Neural cell (in vitro differentiated cells): ENCODE results near the gene GOLPH3L. TPM values are rescaled to one million over a fixed set of nuclear protein-coding genes. Genes with fewer than 3 reads are reported as not detected.

Source experiments
- H2AFZ ChIP-seq: fragments of 200-600, 300-800 bp; sonication (generic), shearing (Covaris generic); 2 replicates; pipeline ENCODE4 v1.6.0; 2014; ENCODE audit warnings: low read depth, mild to moderate bottlenecking, antibody characterized with exemption, low read length, moderate library complexity
- H3F3A ChIP-seq: fragments of 200-600 bp; shearing (Covaris generic); 2 replicates; pipeline ENCODE4 v1.6.1; 2016; ENCODE audit warnings: mild to moderate bottlenecking, moderate library complexity, mixed read lengths, antibody characterized with exemption, low read length; ENCODE audit not compliant: insufficient read depth, poor library complexity, severe bottlenecking
- H3K27ac ChIP-seq: fragments of 200-600, 300-800 bp; sonication (generic), shearing (Covaris generic); 2 replicates; pipeline ENCODE4 v1.5.1; 2014; ENCODE audit warnings: mild to moderate bottlenecking, low read length, moderate library complexity
- H3K27me3 ChIP-seq: fragments of 300-800, 200-600 bp; sonication (generic), shearing (Covaris generic); 2 replicates; pipeline ENCODE4 v1.6.0; 2014; ENCODE audit warnings: mild to moderate bottlenecking, low read depth, low read length, moderate library complexity; ENCODE audit not compliant: insufficient read depth
- H3K36me3 ChIP-seq: fragments of 300-800, 200-600 bp; sonication (generic), shearing (Covaris generic); 2 replicates; pipeline ENCODE4 v1.5.1; 2014; ENCODE audit warnings: mild to moderate bottlenecking, antibody characterized with exemption, low read length, moderate library complexity; ENCODE audit not compliant: insufficient read depth
- H3K4me2 ChIP-seq: fragments of 300-800, 200-600 bp; sonication (generic), shearing (Covaris generic); 2 replicates; pipeline ENCODE4 v1.6.0; 2014; ENCODE audit warnings: mild to moderate bottlenecking, low read length
- H3K4me3 ChIP-seq: fragments of 300-800, 200-600 bp; sonication (generic), shearing (Covaris generic); 2 replicates; pipeline ENCODE4 v1.5.1; 2014; ENCODE audit warnings: mild to moderate bottlenecking, low read length, moderate library complexity
- H3K79me2 ChIP-seq: fragments of 200-600 bp; shearing (Covaris generic); replicated peaks from 2 replicates; pipeline ENCODE4 v1.6.0; 2014; ENCODE audit warnings: mild to moderate bottlenecking, low read length, moderate library complexity; ENCODE audit not compliant: insufficient read depth
- H3K9ac ChIP-seq: fragments of 300-800, 200-600 bp; sonication (generic), shearing (Covaris generic); 2 replicates; pipeline ENCODE4 v1.6.1; 2016; ENCODE audit warnings: mild to moderate bottlenecking, low read length, mixed read lengths
- H3K9me2 ChIP-seq: fragments of 200-600 bp; shearing (Covaris generic); 2 replicates; pipeline ENCODE4 v1.6.1; 2016; ENCODE audit warnings: mild to moderate bottlenecking, low read length, mixed read lengths; ENCODE audit not compliant: insufficient read depth
- H3K9me3 ChIP-seq: fragments of 200-600, 300-800 bp; sonication (generic), shearing (Covaris generic); 2 replicates; pipeline ENCODE4 v1.6.1; 2016; ENCODE audit warnings: mild to moderate bottlenecking, mixed run types, low read length, moderate library complexity, mixed read lengths
- H4K20me1 ChIP-seq: fragments of 200-600 bp; shearing (Covaris generic); 2 replicates; pipeline ENCODE4 v1.6.1; 2016; ENCODE audit warnings: mild to moderate bottlenecking, mixed run types; ENCODE audit not compliant: insufficient read depth
- EP300 ChIP-seq: fragments of 450-650 bp; conservative IDR thresholded peaks from 2 replicates; pipeline ENCODE4 v1.6.1; 2014; ENCODE audit warnings: antibody characterized with exemption, mild to moderate bottlenecking, moderate library complexity; ENCODE audit not compliant: poor library complexity, severe bottlenecking
- EZH2 ChIP-seq: fragments of 200-600, 300-800 bp; shearing (Covaris generic), sonication (generic); IDR thresholded peaks from 2 replicates; pipeline ENCODE4 v1.6.1; 2014; ENCODE audit warnings: antibody characterized with exemption, low read length, borderline replicate concordance, mild to moderate bottlenecking; ENCODE audit not compliant: insufficient read depth, poor library complexity, severe bottlenecking
- MXI1 ChIP-seq: fragments of 450-650 bp; conservative IDR thresholded peaks from 2 replicates; pipeline ENCODE4 v1.6.1; 2014; ENCODE audit warnings: antibody characterized with exemption, mild to moderate bottlenecking; ENCODE audit not compliant: poor library complexity, severe bottlenecking
- POLR2AphosphoS5 ChIP-seq: IDR thresholded peaks from 2 replicates; pipeline ENCODE4 v1.6.1; 2012
- RAD21 ChIP-seq: fragments of 450-650 bp; conservative IDR thresholded peaks from 2 replicates; pipeline ENCODE4 v1.6.1; 2014; ENCODE audit warnings: antibody characterized with exemption, mild to moderate bottlenecking, moderate library complexity
- SMC3 ChIP-seq: fragments of 450-650 bp; conservative IDR thresholded peaks from 2 replicates; pipeline ENCODE4 v1.6.1; 2014; ENCODE audit warnings: antibody characterized with exemption, mild to moderate bottlenecking, moderate library complexity; ENCODE audit not compliant: poor library complexity
- TAF1 ChIP-seq: IDR thresholded peaks from 2 replicates; pipeline ENCODE4 v1.6.1; 2012; ENCODE audit warnings: low read depth
- polyA plus RNA-seq: library from polyadenylated mRNA; depleted of rRNA; stranded (reverse); fragments of >200 nt; gene quantifications from 2 replicates; pipeline ENCODE4 v1.2.3, GENCODE V29; 2014
- TF ChIP-seq, protein P1 (sequence below): IDR thresholded peaks from 2 replicates; pipeline ENCODE4 v1.6.1; 2012; ENCODE audit warnings: borderline replicate concordance
- TF ChIP-seq, protein P2 (sequence below): fragments of 450-650 bp; IDR thresholded peaks from 2 replicates; pipeline ENCODE4 v1.5.1; 2014; ENCODE audit warnings: antibody characterized with exemption, mild to moderate bottlenecking, moderate library complexity; ENCODE audit not compliant: poor library complexity, severe bottlenecking

GOLPH3L gene
- polyA plus RNA-seq, 1 donor from 2014 or later: 7.0 TPM

DNA sequence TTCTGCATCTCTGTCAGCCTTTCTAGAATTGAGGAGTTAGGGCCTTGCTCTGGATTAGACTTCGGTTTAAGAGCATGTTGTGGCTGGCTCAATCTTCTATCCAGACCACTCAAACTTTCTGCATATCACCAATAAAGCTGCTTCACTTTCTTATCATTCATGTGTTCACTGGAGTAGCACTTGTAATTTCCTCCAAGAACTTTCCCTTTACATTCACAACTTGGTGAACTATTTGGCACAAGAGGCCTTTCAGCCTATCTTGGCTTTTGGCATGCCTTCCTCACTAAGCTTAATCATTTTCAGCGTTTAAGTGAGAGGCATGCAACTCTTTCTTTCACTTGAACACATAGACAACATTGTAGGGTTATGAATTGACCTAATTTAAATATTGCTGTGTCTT, 27.4 kb upstream of the GOLPH3L start:
- Histone ChIP-seq H3K27ac (no peak overlapping the region), H3K9ac (no peak overlapping the region), H3K4me2 (no peak overlapping the region), H4K20me1 (no peaks in the 10 kb centered on the region), H3K27me3 (no peaks in the 10 kb centered on the region), H3K36me3 (no peaks in the 10 kb centered on the region), H3F3A (no peaks in the 10 kb centered on the region), H3K79me2 (no peaks in the 10 kb centered on the region), H2AFZ (no peak overlapping the region), H3K9me2 (no peaks in the 10 kb centered on the region), H3K4me3 (no peak overlapping the region), H3K9me3 (no peaks in the 10 kb centered on the region)
- TF ChIP-seq, protein P1, sequence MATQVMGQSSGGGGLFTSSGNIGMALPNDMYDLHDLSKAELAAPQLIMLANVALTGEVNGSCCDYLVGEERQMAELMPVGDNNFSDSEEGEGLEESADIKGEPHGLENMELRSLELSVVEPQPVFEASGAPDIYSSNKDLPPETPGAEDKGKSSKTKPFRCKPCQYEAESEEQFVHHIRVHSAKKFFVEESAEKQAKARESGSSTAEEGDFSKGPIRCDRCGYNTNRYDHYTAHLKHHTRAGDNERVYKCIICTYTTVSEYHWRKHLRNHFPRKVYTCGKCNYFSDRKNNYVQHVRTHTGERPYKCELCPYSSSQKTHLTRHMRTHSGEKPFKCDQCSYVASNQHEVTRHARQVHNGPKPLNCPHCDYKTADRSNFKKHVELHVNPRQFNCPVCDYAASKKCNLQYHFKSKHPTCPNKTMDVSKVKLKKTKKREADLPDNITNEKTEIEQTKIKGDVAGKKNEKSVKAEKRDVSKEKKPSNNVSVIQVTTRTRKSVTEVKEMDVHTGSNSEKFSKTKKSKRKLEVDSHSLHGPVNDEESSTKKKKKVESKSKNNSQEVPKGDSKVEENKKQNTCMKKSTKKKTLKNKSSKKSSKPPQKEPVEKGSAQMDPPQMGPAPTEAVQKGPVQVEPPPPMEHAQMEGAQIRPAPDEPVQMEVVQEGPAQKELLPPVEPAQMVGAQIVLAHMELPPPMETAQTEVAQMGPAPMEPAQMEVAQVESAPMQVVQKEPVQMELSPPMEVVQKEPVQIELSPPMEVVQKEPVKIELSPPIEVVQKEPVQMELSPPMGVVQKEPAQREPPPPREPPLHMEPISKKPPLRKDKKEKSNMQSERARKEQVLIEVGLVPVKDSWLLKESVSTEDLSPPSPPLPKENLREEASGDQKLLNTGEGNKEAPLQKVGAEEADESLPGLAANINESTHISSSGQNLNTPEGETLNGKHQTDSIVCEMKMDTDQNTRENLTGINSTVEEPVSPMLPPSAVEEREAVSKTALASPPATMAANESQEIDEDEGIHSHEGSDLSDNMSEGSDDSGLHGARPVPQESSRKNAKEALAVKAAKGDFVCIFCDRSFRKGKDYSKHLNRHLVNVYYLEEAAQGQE: no peak
- TF ChIP-seq MXI1 (no peak), RAD21 (no peak), SMC3 (no peak), EP300 (no peak), EZH2 (no peak), TAF1 (no peak), POLR2AphosphoS5 (no peak)
- TF ChIP-seq, protein P2, sequence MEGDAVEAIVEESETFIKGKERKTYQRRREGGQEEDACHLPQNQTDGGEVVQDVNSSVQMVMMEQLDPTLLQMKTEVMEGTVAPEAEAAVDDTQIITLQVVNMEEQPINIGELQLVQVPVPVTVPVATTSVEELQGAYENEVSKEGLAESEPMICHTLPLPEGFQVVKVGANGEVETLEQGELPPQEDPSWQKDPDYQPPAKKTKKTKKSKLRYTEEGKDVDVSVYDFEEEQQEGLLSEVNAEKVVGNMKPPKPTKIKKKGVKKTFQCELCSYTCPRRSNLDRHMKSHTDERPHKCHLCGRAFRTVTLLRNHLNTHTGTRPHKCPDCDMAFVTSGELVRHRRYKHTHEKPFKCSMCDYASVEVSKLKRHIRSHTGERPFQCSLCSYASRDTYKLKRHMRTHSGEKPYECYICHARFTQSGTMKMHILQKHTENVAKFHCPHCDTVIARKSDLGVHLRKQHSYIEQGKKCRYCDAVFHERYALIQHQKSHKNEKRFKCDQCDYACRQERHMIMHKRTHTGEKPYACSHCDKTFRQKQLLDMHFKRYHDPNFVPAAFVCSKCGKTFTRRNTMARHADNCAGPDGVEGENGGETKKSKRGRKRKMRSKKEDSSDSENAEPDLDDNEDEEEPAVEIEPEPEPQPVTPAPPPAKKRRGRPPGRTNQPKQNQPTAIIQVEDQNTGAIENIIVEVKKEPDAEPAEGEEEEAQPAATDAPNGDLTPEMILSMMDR: no peak

DNA sequence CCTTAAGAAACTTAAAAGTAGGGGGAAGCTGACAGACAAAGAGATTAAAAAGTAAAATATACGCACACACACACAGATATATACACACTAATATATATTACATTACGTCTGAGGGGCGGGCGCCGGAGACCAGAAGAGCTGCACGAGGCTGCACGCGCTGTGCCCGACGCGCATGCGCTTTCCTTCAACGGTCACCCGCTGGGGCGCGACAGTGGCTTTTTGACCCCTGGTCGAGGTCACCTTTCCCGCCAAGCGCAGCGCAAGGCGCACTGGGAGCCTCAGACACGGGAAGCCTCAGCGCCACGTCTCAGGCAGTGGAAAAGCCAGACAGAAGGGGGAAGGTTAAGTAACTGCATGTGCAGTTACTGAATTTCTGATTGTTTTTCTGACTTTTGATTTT, 23.7 kb upstream of the GOLPH3L start, which contains the start of gene HORMAD1:
HORMAD1 (minus strand) TSS at position 193 of the 400 bp plus-strand sequence. CDS start 1,390 bp downstream, outside the sequence.
- Histone ChIP-seq H3K4me3 (no peak within 1 kb of the TSS), H3K36me3 (no peaks in the 10 kb centered on the region), H4K20me1 (no peaks in the 10 kb centered on the region), H3K27ac (no peak within 1 kb of the TSS), H3F3A (no peaks in the 10 kb centered on the region), H3K9me2 (no peaks in the 10 kb centered on the region), H3K9me3 (no peaks in the 10 kb centered on the region), H3K9ac (no peak within 1 kb of the TSS), H3K79me2 (no peaks in the 10 kb centered on the region), H3K27me3 (no peaks in the 10 kb centered on the region), H2AFZ (no peak within 1 kb of the TSS), H3K4me2 (no peak within 1 kb of the TSS)
- TF ChIP-seq, protein P1: no peak
- TF ChIP-seq EP300: no peak
- no peak for TF ChIP-seq POLR2AphosphoS5
- TF ChIP-seq MXI1: no peak
- no peak for TF ChIP-seq RAD21
- no peak for TF ChIP-seq EZH2
- TF ChIP-seq TAF1: no peak
- TF ChIP-seq, protein P2: no peak
- TF ChIP-seq SMC3: no peak
